Activated B cell treated with CpG ODN at 0.5 μM for 24 hours (primary cell): ENCODE measurements around the gene BMP6. TPM values are rescaled to one million over a fixed set of nuclear protein-coding genes. Genes with fewer than 3 reads are reported as not detected.
"Not testable (repeated sequence)": the region's sequence is repeated elsewhere in the genome, so short reads cannot be mapped to it uniquely, and the experiment has no call there.

Experiments used
- ATAC-seq: fragments of 200-7000 bp; cut with Tn5 transposase; one replicate; pipeline ENCODE4 v1.10.0; 2021; ENCODE audit warnings: low read depth, mild to moderate bottlenecking, moderate library complexity
- CTCF ChIA-PET: fragments of 350-600 bp; sonication (Branson Sonifier 250); formaldehyde crosslinking; loops from one replicate; lab custom pipeline; 2021; ENCODE audit warnings: antibody characterized with exemption; lab: Charles Lee
- POLR2A ChIA-PET: fragments of 350-600 bp; sonication (Branson Sonifier 250); formaldehyde crosslinking; loops from one replicate; lab custom pipeline; 2021; ENCODE audit warnings: antibody characterized with exemption; lab: Charles Lee
- DNase-seq: peaks from one replicate; pipeline ENCODE4 v3.0.0; 2022
- H3K27ac Mint-ChIP-seq: one replicate; pipeline ENCODE4 v1.8.0; 2020; ENCODE audit warnings: mixed read lengths
- H3K27me3 Mint-ChIP-seq: one replicate; pipeline ENCODE4 v1.8.0; 2021; ENCODE audit warnings: mixed read lengths
- H3K36me3 Mint-ChIP-seq: one replicate; pipeline ENCODE4 v1.8.0; 2021; ENCODE audit warnings: low read depth, mixed read lengths
- H3K4me1 Mint-ChIP-seq: one replicate; pipeline ENCODE4 v1.8.0; 2021; ENCODE audit warnings: mixed read lengths
- H3K4me3 Mint-ChIP-seq: one replicate; pipeline ENCODE4 v1.8.0; 2020; ENCODE audit warnings: mild to moderate bottlenecking, mixed read lengths
- H3K9me3 Mint-ChIP-seq: one replicate; pipeline ENCODE4 v1.8.0; 2020; ENCODE audit warnings: mixed read lengths
- CTCF ChIP-seq: fragments of 200-600 bp; IDR thresholded peaks from one replicate; pipeline ENCODE4 v1.8.0; 2022; ENCODE audit warnings: antibody characterized with exemption, mild to moderate bottlenecking
- intact Hi-C: fragments of 100-400 bp; cut with micrococcal nuclease; formaldehyde crosslinking; loops from one replicate; pipeline ENCODE4 v1.15.1; 2024
- total RNA-seq: library from RNA; stranded (reverse); gene quantifications from 2 replicates; pipeline ENCODE4 v1.2.3, GENCODE V29; 2022

The BMP6 gene
- total RNA-seq, 1 donor from 2014 or later = 0.75 TPM

GRCh38 chr6:7891078-7891872 lies 165.4 kb downstream of the BMP6 start:
- intact Hi-C loops = no loop called here
- no peak for ATAC-seq
- no peak for DNase-seq
- Mint-ChIP-seq H3K36me3 (peaks cover 93% of the 10 kb centered on the region), H3K27ac (no peak overlapping the region), H3K9me3 (no peaks in the 10 kb centered on the region), H3K27me3 (no peaks in the 10 kb centered on the region), H3K4me3 (no peak overlapping the region), H3K4me1 (no peaks in the 10 kb centered on the region)
- ChIA-PET CTCF (no interaction called here), POLR2A (no interaction called here)
- TF ChIP-seq CTCF = no peak

DNA sequence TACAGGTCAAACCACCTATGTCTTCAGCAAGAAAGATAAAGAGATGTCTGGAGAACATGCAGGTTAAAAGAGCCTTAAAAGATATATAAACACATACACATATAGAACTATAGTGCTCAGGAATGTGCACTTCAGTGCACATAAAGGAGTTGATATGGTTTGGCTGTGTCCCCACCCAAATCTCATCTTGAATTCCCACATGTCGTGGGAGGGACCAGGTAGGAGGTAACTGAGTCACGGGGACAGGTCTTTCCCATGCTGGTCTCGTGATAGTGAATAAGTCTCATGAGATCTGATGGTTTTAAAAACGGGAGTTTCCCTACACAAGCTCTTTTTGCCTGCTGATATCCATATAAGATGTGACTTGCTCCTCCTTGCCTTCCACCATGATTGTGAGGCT lies 166.5 kb downstream of the BMP6 start:
- not testable (repeated sequence) for H3K27ac Mint-ChIP-seq, DNase-seq

GRCh38 chr6:7893342-7893741 lies 167.4 kb downstream of the BMP6 start:
- Mint-ChIP-seq H3K9me3 (no peaks in the 10 kb centered on the region), H3K27me3 (no peaks in the 10 kb centered on the region), H3K36me3 (peaks cover 89% of the 10 kb centered on the region), H3K4me3 (no peak overlapping the region), H3K27ac (no peak overlapping the region), H3K4me1 (peaks cover 6% of the 10 kb centered on the region)
- ChIA-PET CTCF (no interaction called here), POLR2A (no interaction called here)
- DNase-seq (no peak), ATAC-seq (no peak)
- no peak for TF ChIP-seq CTCF
- intact Hi-C loops = no loop called here

More for the DNA sequence above, 166.5 kb downstream of the BMP6 start:
- H3K4me1 Mint-ChIP-seq, H3K9me3 Mint-ChIP-seq, H3K4me3 Mint-ChIP-seq, ATAC-seq, intact Hi-C loops, H3K27me3 Mint-ChIP-seq, CTCF ChIA-PET: not testable (repeated sequence)
- peaks cover 89% of the 10 kb centered on the region for H3K36me3 Mint-ChIP-seq
- POLR2A ChIA-PET = interaction anchor here (0.6 to 0.7 kb wide), 2 partner anchors 15 to 106 kb away, joined by 3 to 4 read pairs; no protein-coding TSS in a partner anchor

DNA sequence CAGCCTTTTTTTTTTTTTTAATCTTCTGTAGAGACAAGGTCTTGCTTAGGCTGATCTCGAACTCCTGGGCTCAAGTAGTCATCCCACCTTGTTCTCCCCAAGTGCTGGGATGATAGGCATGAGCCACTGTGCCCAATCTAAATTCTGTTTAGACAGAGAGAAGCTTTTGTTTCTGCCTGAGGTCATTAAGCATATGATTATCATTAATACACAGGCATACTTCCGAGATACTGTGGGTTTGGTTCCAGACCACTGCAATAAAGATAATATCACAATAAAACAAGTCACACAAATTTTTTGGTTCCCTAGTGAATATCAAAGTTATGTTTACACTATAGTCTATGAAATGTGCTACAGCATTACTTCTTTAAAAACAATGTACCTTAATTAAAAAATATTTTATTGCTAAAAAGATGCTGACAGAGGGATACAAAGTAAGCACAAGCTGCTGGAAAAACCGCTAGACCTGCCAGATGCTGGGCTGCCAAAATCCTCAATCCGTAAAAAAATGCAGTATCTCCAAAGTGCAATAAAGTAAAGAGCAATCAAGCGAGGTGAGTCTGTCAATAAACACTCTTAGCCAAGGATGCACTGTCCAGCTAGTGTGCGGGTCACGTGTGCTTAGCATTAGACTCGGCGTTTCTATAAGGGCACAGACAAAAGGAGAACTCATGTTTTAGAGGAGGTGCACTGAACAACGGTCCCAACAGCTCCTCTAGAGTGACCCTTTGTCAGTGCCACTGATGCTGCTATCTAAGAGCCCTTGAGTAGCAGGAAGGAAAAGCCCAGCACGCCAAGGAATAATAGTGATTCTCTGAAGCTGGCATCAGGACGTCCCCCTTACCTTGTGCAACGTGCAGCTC lies 168.6 kb downstream of the BMP6 start:
- TF ChIP-seq CTCF = no peak
- H3K27ac Mint-ChIP-seq = no peak overlapping the region
- H3K4me1 Mint-ChIP-seq = peaks cover 13% of the 10 kb centered on the region
- ATAC-seq (no peak), DNase-seq (no peak)
- H3K36me3 Mint-ChIP-seq = peaks cover 90% of the 10 kb centered on the region
- no peak overlapping the region for H3K4me3 Mint-ChIP-seq
- intact Hi-C loops = no loop called here
- no peaks in the 10 kb centered on the region for H3K27me3 Mint-ChIP-seq
- POLR2A ChIA-PET = no interaction called here
- H3K9me3 Mint-ChIP-seq = no peaks in the 10 kb centered on the region
- CTCF ChIA-PET = no interaction called here

DNA sequence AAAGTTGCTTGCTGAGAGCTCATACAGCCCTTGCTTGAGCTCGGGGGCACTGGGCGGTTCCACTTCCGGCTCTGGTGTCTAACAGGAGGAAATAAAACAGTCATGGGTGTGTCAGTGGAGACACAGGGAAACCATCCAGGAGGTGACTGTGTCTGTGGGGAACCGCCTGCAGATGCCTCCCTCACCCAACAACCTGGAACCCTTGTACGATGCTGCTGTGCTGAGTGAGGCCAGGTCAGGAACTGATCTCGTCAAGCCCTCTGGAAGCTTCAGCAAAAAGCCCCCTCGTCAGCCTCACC lies 169.2 kb downstream of the BMP6 start:
- peaks cover 16% of the 10 kb centered on the region for H3K4me1 Mint-ChIP-seq
- no peak overlapping the region for H3K27ac Mint-ChIP-seq
- no peak overlapping the region for H3K4me3 Mint-ChIP-seq
- ChIA-PET POLR2A (no interaction called here), CTCF (no interaction called here)
- no peak for TF ChIP-seq CTCF
- DNase-seq = no peak
- no peak for ATAC-seq
- no peaks in the 10 kb centered on the region for H3K9me3 Mint-ChIP-seq
- H3K27me3 Mint-ChIP-seq = no peaks in the 10 kb centered on the region
- H3K36me3 Mint-ChIP-seq = peaks cover 90% of the 10 kb centered on the region
- intact Hi-C loops = no loop called here
